DMS53 treated with DMSO at 0.1 percent for 48 hours (cell line): ENCODE measurements around the gene SLC35F3.

Source experiments
- DNase-seq: peaks from one replicate; lab custom pipeline; 2025; ENCODE audit not compliant: unreplicated experiment; lab: John Stamatoyannopoulos, UW

SLC35F3 gene

DNA sequence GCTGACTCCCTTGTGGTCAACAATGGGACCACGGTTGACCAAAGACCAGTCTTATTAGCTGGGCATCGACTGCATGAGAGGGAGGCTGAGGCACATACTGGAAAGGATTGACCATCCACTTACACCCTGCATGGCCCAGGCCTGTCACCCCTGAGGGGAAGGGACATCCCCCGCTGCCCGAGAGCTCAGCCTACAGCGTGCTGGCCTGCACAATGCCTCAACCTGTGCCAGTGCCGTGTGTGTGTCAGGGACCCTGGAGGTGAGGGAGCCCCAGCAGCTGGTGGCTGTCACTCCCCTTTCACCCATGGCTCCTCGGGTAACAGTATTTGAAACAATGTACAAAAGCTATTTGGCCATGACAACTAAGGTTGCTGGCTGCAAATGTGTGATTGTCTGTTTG, 67.3 kb downstream of the SLC35F3 start:
- DNase-seq: no peak

DNA sequence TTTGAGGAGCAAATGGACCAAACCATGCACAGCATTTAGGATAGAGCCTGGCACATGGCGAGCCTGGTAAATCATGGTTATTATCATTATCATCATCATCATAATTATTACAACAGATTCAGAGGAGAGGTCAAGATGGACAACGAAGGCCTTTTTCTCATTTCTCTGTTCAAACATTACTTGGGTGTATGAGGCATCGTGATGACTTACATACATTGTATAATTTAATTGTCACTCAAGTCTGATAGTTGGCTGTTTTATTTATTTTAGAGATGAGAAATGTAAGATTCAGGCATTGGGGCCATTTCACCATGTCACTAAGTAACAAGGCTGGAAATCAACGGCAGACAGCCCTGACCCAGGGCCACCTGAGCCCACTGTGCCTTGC, 68.1 kb downstream of the SLC35F3 start:
- DNase-seq: no peak

DNA sequence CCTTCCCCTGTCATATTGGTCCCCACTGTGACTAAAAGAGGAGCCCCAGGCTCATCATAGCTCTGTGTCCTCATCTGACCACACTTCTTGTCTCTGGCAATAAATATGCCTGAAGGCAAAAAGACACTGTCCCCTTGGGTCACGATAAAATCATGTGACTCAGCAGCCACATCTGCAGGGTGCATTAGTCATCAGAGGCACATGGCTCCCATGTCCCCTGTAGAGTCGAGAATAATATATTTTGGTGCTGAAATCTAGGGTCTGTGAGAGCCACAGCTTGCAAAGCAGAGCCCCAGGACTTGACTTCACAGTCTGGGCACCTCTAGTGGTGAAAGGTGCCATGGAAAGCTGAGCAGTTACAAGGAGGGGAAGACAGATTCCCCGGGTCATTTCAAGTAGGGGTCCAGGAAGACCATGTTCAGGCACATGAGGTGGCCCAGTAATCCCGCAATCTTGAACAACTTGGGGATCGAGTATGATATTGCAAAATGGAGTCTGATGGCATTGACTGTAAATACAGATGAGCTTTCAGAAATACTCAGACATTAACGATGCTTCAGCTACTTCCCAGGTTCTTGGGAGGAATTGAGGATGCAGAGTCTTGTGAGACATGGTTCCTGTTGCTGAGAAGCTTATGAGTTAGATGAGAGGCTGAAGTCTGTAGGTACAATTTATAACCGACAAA, 68.6 kb downstream of the SLC35F3 start:
- DNase-seq: no peak

DNA sequence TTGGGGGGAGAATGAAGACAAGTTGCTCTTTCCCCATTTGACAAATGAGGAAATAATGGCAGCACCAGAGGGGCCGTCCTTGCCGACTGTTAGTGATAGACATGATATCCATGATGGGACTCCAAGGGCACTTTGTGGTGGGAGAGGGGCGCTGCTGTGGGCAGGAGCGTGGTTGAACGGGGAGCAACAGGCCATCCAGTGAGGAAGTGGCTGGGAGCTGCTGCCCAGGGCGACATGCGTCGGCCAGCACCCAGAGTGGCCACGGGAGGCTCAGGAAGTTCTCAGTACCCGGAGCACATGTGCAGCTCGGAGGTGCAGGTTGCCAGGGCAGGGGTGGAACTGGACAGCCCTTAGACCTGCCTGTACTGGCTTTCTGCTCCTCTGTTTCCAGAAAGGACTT, 71.0 kb downstream of the SLC35F3 start:
- no peak for DNase-seq

DNA sequence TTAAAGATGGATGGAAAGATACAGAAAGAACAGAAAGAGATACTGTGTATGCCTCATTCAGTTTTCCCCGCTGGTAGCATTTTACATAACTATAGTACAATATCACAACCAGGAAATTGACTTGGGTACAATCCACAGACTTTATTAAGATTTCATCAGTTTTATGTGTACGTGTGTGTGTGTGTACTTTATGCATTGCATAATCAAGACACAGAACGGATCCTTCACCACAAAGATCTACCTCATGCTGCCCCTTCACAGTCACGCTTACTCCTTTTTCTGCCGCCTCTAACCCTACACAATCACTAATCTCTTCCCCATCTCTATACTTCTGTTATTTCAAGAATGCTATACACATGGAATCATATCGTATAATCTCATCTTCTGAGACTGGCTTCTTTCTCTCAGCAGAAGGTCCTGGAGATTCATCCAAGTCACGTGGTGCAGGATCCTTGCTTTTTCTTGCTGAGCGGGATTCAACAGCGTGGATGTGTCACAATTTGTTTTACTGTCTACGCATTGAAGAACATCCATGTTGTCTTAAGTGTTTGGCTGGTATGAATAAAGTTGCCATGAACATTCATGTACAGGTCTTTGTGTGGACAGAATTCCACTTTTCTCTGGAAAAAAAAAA, 76.7 kb downstream of the SLC35F3 start:
- no peak for DNase-seq

DNA sequence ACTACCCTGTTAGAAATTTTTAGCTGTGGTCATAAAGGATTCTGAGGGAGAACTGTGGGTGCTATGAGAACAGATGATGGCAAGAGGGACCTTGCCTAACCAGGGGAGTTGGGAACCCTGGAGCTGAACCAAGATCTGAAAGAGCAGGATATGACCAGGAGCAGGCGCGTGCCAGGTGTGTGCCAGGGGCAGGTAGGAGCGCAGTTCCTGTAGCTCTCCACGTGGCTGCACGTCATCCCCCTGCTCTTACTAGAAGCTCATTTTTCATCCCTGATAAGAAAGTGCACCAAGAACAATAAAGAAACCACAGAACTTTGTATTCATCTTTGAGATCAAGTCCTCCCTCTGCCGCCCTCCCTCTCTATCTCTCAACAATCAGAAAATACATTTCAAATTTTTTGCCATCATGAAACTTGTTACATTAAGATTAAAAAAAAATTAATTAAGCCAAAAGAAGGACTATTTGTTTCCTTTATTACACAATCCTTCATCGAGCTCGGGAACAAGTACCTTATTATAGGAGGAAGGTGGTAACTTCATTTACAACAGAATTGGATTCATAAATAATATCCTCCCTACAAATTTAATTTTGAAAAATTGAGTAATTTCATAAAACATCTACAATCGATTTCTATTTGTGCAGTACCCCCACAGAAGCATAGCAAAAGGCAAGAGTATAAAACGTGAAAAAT, 78.5 kb downstream of the SLC35F3 start:
- DNase-seq: no peak

DNA sequence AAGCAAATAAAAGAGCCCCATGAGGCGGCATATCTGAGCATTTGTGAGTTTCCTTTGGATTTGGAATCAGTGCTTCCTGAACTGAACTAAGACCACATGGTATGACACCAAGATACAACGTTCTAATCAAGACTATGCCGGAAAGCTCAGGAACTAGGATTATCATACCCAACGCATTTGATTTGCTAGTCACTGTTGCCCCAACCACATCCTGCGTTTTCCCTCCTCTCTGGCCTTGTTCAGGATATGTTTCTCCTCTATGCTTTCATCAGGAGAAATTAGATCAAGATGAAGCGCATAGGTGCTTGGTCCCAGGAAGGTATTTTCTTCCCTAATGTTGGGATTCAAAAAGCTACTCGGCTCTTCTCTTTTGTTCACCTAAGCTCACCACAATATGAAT, 79.3 kb downstream of the SLC35F3 start:
- DNase-seq: no peak

DNA sequence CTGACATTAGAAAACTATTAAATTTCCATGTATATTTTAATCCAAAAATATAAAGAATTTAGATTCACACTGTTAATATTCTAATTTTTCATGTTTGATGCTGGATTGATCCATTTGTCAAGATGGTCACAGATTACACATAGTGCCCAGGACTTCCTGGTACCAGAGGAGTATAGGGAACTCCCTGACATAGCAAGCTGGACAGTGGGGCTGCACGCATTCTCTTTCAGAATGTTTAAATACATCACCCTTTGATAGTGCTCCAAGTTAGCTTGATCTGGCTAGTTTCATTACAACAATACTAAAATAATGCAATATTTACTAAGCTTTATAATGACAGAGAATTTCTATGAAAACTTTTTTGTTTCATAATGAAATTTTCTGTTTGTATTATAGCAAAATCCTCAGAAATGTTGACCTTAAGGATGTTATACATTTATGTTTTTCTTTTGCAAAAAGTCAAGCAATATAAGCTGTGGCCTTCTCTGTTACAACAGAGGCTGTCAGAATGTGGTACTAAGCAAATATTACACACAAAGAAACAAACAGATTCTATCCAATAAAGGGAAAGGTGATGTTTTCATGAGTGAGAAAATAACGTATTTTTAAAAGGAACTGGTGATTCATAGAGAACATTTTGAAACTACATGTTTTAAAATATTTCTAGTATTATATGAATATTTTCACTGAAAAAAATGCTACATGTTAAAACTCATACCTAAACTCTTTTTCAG, 84.7 kb downstream of the SLC35F3 start:
- DNase-seq: no peak

DNA sequence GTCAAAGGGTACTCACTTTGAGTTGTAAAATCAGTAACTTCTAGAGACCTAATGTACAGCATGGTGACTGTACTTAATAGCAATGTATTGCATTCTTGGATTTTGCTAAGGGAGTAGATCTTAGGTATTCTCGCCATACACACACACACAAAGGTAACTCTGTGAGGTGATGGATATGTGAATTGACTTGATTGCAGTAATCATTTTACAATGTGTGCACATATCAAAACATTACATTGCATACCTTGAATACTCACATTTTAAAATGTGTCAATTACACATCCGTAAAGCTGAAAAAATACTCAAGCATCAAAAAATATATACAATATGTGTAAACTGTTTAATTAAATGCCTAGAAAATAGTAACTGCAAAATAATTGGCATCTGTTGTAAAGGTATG, 86.0 kb downstream of the SLC35F3 start:
- DNase-seq: no peak

DNA sequence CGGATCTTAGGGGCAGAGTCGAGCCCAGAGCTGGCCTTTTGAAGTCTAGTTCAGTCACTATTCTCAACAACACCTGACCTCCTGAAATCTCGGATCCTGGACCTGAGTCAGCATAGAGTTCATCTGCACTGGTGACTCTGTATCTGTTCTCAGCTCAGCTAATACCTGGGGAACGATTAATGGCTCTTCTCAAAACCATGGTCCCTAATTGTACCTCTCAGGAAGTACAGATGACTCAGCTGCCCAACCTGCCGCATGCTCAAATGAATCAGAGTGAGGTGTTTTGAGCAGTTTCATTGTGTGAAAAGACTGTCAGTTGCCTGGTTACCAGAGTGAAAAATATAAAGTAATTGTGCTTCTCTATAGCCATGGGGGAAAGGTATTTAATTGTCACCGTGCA, 89.2 kb downstream of the SLC35F3 start:
- peak; percentile 6 for DNase-seq

DNA sequence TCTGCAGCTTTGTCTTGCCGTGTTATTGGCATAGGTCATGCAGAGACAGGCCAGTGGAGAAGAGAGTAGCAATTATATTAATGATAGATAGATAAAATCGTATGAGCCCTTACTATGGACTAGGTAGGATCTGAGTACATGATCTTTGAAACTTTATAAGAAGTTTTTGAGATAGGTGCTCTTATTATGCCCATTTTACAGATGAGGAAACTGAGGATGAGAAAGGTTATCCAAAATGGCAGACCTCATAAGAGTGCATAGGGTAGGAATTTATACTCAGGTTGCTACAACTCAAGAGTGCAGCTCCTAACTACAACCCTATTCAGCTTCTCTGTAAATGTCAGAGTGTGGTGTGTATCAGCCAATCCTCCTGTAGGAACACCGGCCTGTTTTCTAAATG, 89.6 kb downstream of the SLC35F3 start:
- no peak for DNase-seq

DNA sequence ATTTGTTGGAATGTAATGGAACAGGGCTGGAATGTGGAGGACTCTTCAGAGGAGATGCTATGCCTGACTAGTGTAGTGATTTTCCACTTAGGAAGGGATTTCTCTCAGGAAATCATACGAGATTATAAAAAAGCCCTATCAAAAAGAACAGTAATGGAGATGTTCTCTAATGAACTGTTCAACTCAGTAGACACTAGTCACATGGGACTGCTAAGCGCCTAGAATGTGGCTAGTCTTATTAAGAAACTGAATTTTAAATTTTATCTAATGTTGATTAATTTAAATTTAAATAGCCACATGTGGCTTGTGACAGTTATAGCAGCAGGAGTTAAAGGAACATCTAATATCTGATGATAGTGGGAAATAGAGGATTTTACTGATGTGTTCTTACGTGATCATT, 94.0 kb downstream of the SLC35F3 start:
- DNase-seq: no peak

DNA sequence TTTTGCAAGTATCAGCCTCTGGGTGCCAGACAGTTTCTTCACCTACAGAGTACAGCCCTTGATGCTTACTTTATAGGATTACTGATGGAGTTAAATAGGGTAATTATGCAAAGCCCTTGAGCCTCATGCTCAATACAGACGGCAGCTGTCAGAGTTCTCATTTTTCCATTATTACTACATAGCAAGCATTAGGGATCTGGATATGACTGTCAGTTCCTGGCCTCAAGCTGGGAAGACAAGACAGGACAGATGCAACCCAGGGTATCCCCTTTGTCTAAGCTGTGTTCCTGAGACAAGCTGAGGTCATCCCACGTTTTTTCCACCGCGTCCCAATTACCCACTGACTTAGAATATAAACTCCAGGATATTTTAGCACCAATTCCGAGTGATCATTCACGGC, 94.4 kb downstream of the SLC35F3 start:
- DNase-seq: no peak

DNA sequence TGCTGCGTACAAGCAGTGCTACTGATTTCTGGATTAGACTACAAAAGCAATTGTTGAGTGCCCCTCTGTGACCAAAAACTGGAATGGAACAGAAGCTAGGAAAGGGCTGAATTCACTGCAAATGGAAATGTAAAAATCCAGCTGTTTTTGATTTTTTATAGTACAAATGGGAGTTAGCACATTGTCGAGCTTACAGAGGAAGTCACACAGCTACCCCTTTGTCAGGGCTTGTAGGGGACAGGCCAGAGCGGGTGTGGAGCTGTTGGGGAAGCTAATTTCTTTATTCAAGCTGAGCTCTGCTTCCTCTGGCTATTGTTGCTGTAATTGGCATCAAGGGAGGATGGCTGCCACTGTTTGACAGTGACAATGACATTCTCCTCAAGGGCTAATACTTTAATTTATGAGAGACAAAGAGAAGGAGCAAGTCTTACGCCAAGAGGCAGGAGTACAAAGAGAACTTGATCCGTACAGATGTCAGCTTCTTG, 96.1 kb downstream of the SLC35F3 start:
- DNase-seq: no peak

DNA sequence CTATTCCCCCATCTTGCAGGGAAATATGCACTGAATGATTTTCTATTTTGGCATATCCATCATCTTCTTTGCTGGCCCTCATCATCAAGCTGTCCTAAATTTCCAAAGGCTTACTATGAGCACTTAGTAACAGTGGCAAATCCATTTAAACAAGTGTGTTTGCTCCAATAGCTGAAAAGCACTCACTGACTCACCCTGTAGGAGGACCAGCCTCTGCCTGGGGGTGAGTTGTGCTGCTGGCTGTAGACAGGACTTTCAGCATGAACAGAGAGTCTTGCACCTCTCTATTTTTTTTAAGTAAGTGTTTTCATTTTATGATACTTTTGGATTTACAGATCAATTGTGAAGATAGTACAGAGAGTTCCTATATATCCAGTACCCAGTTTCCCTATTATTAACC, 97.3 kb downstream of the SLC35F3 start:
- no peak for DNase-seq

DNA sequence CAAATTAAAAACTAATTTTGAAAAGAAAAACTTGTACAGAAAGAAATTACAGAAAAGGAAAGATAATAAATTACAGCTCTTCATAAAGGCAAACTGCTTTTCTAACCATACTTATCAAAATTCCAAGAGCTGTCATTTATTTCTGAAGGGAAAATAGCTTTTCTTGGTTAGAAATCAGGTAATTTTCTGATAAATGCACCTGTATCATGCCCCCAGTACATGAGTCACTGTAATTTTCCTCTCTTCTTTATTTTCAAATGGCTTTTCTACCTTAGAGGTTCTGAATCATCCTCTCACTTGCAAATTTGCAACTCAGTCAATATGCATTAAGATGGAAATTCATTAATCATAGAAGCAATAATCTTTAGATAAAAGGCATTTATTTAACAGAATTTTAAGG, 100.1 kb downstream of the SLC35F3 start:
- DNase-seq: no peak

DNA sequence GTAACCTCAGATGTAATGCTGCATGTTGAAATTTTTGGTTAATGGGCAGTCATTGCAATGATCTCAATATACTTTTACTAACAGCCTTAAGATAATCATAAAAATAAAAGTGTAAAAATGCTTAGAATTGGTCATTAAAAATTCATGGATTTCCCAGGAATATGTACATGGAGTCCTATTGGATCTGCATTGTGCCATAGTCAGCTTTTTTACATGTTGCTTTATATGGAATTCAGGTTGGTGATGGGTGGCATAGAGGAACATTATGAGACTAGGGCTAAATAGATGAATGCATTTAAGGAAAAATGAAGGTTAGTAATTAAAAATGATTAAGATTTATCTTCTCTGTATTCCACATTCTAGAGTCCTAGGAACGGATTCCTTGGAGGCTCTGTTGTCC, 103.2 kb downstream of the SLC35F3 start:
- DNase-seq: no peak

DNA sequence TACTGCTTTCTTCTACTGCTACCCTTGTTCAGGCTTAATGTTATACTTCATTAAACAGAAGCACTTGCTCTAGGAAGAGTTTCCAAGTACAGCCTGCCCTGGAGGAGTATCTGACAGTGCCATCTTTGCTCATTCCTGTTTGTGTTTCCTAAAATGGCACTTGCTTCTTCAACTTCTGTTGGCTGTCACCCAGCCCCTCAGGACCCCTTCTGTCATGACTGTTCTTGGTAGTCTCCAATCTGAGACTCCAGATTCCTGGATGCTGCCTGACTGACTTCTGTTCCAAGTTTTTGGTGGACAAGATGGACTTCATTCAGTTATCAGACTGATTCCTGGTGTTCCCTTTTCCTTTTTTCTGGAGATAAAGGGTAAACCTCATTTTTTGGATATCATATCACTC, 104.1 kb downstream of the SLC35F3 start:
- no peak for DNase-seq

DNA sequence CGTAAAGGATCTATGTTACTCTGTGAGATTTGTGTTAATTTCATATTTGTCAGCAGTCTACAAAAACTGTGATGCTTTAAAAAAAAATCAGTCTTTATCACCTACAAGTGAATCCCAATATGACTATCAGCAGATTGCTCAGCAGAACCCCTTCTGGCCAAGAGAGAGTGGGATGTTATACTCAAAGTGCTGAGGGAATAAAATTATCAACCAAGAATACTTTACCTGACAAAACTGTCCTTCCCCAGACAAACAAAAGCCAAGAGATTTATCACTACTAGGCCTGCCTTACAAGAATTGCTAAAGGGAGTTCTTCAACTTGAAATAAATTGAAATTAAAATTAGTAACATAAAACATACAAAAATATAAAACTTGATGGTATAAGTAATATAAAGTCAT, 105.2 kb downstream of the SLC35F3 start:
- DNase-seq: no peak

DNA sequence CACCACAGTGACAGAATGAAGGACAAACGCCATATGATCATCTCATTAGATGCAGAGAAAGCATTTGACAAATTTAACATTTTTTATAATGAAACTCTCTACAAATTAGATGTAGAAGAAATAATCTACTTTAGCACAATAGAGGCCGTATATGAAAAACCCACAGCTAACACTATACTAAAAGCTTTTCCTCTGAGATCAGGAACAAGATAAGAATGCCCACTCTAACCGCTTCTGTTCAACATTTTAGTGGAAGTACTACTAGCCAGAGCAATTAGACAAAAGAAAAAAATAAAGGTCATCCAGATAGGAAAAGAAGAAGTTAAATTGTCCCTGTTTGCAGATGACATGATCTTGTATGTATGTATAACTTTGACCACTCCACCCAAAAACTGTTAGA, 109.7 kb downstream of the SLC35F3 start:
- no peak for DNase-seq

DNA sequence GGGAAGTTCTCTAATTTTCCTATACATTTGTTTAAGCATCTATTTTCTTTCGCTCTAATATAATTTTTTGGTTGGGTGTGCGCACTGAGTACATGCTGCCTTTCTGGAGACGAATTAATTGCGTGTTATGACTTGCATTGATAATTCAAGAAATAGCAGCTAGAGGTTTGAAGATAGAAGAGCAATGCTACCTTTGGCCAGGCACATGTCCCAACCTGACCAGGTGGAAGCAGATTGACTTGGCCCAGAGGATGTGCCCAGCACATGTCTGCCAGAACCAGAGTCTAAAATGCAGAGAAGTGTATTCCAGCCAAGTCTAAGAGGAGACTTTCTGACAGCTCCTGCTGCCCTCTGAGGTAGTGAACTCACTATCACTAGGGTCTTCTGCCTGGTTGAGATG, 114.3 kb downstream of the SLC35F3 start:
- no peak for DNase-seq

DNA sequence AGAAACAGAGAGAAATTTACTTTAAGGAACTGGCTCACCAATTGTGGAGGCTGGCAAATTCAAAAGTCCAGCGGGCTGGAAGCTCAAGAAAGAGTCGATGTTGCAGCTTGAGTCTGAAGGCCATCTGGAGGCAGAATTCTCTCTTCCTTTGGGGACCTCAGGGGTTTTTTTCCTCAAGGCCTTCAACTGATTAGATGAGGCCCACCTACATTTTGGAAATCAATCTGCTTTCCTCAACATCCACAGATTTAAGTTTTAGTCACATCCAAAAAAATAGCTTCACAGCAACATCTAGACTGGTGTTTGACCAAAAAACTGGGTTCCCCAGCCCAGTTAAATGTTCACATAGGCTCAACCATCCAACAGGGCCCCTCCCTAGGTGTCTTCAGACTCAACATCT, 114.9 kb downstream of the SLC35F3 start:
- no peak for DNase-seq
